ENCODE results near the gene LAMB1.

Gene LAMB1

GRCh38 chr7:107877731-107878382, 125.1 kb downstream of the LAMB1 start:
- no peak for DNase-seq (ENCODE audit: low read depth in 2 of 2)

GRCh38 chr7:107876916-107877315, 126.0 kb downstream of the LAMB1 start:
- DNase-seq (ENCODE audit: low read depth in 2 of 2): no peak

GRCh38 chr7:107874605-107875446, 128.1 kb downstream of the LAMB1 start:
- DNase-seq (ENCODE audit: low read depth in 2 of 2): peak in 1 of 2 experiments; percentile 26

DNA sequence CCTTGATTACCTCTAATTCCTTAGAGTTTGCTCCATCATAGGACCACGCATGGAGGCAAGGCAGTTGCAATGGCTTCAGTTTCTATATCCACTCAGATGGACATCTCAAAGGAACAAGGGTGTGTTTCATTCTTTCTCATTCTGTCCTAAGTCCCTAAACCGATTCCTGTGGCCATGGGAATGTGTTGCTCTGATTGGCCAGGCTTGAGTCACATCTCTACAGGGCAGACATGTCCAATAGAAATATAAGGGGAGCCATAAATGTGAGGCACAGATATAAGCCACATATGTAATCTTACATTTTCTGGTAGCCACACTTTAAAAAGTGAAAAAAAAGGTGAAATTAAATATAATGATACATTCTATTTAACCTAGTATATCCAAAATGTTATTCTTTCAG, 128.8 kb downstream of the LAMB1 start:
- DNase-seq (ENCODE audit: low read depth in 2 of 2): no peak
